ENCODE measurements around the gene STPG1.
A peak's percentile ranks its signal among the peaks of the same experiment; 100 is the strongest.

Gene STPG1

GRCh38 chr1:24369199-24369598 lies 44.4 kb downstream of the STPG1 start:
- no peak for DNase-seq

GRCh38 chr1:24366707-24367106 lies 46.9 kb downstream of the STPG1 start:
- no peak for DNase-seq

GRCh38 chr1:24364975-24365678 lies 48.5 kb downstream of the STPG1 start:
- DNase-seq, result peak; percentile 87

- no peak for DNase-seq
These were observed 49.0 kb downstream of the STPG1 start for GRCh38 chr1:24364605-24364974.

GRCh38 chr1:24363994-24364393 lies 49.6 kb downstream of the STPG1 start:
- DNase-seq, result no peak

GRCh38 chr1:24362982-24363614 lies 50.5 kb downstream of the STPG1 start:
- no peak for DNase-seq

- DNase-seq, result no peak
These were observed 51.2 kb downstream of the STPG1 start for GRCh38 chr1:24362396-24362795.

GRCh38 chr1:24361811-24362210 lies 51.8 kb downstream of the STPG1 start:
- no peak for DNase-seq

GRCh38 chr1:24360681-24361080 lies 52.9 kb downstream of the STPG1 start:
- DNase-seq, result no peak

GRCh38 chr1:24357038-24357437 lies 56.5 kb downstream of the STPG1 start:
- no peak for DNase-seq

GRCh38 chr1:24355466-24355865 lies 58.1 kb downstream of the STPG1 start:
- DNase-seq, result no peak

- no peak for DNase-seq
These were observed 60.2 kb downstream of the STPG1 start for GRCh38 chr1:24353292-24353891.

GRCh38 chr1:24351918-24352627 lies 61.5 kb downstream of the STPG1 start:
- peak; percentile 42 for DNase-seq

GRCh38 chr1:24351247-24351646 lies 62.3 kb downstream of the STPG1 start:
- DNase-seq, result peak; percentile 62

GRCh38 chr1:24349891-24350290 lies 63.7 kb downstream of the STPG1 start:
- no peak for DNase-seq

GRCh38 chr1:24348196-24348595 lies 65.4 kb downstream of the STPG1 start:
- no peak for DNase-seq

GRCh38 chr1:24347159-24347934 lies 66.2 kb downstream of the STPG1 start:
- DNase-seq, result no peak

GRCh38 chr1:24345334-24345733 lies 68.2 kb downstream of the STPG1 start:
- no peak for DNase-seq

- DNase-seq, result no peak
These were observed 69.4 kb downstream of the STPG1 start for GRCh38 chr1:24344090-24344742.

GRCh38 chr1:24343412-24344089 lies 70.0 kb downstream of the STPG1 start:
- DNase-seq, result no peak

- no peak for DNase-seq
These were observed 72.3 kb downstream of the STPG1 start for GRCh38 chr1:24341260-24341659.

- DNase-seq, result no peak
These were observed 72.8 kb downstream of the STPG1 start for GRCh38 chr1:24340770-24341169.

Data from activated CD4-positive, alpha-beta T cell treated with anti-CD3 and anti-CD28 coated beads, Interleukin-2, amount 50 U/mL, for 16 hours (primary cell).